IPS-18a (cell line): Measurements from ENCODE around the gene RBM42.
A peak's percentile ranks its signal among the peaks of the same experiment; 100 is the strongest.
"Not testable (repeated sequence)": the region's sequence is repeated elsewhere in the genome, so short reads cannot be mapped to it uniquely, and the experiment has no call there.

Source experiments
- H3K27ac ChIP-seq: one replicate; pipeline ENCODE4 v1.5.1; 2013; ENCODE audit warnings: low read length
- H3K27me3 ChIP-seq: one replicate; pipeline ENCODE4 v1.6.1; 2013; ENCODE audit warnings: mild to moderate bottlenecking, low read length; ENCODE audit not compliant: control insufficient read depth, insufficient read depth
- H3K36me3 ChIP-seq: one replicate; pipeline ENCODE4 v1.6.1; 2013; ENCODE audit warnings: low read depth, low read length; ENCODE audit not compliant: control insufficient read depth
- H3K4me1 ChIP-seq: one replicate; pipeline ENCODE4 v1.6.1; 2013; ENCODE audit warnings: low read depth, low read length; ENCODE audit not compliant: control insufficient read depth
- H3K4me3 ChIP-seq: one replicate; pipeline ENCODE4 v1.5.1; 2013; ENCODE audit warnings: low read length
- H3K9ac ChIP-seq: one replicate; pipeline ENCODE4 v1.6.1; 2013; ENCODE audit warnings: mild to moderate bottlenecking, low read length, moderate library complexity
- H3K9me3 ChIP-seq: one replicate; pipeline ENCODE4 v1.6.1; 2013; ENCODE audit warnings: low read depth, low read length; ENCODE audit not compliant: control insufficient read depth

Gene RBM42

DNA sequence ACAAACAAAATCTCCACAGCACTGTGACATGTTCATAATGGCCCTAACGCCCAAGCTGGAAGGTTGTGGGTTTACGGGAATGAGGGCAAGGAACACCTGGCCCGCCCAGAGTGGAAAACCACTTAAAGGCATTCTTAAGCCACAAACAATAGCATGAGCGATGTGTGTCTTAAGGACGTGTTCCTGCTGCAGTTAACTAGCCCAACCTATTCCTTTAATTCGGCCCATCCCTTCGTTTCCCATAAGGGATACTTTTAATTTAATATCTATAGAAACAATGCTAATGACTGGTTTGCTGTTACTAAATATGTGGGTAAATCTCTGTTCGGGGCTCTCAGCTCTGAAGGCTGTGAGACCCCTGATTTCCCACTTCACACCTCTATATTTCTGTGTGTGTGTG lies 21.7 kb upstream of the RBM42 start:
- not testable (repeated sequence) for H3K27me3 ChIP-seq, H3K4me3 ChIP-seq, H3K4me1 ChIP-seq, H3K27ac ChIP-seq, H3K9ac ChIP-seq, H3K36me3 ChIP-seq, H3K9me3 ChIP-seq

GRCh38 chr19:35607661-35608060 lies 21.2 kb upstream of the RBM42 start:
- peaks cover 6% of the 10 kb centered on the region for H3K27me3 ChIP-seq
- no peak overlapping the region for H3K9ac ChIP-seq
- H3K4me1 ChIP-seq: no peaks in the 10 kb centered on the region
- no peaks in the 10 kb centered on the region for H3K36me3 ChIP-seq
- no peaks in the 10 kb centered on the region for H3K9me3 ChIP-seq
- no peak overlapping the region for H3K27ac ChIP-seq
- H3K4me3 ChIP-seq: no peak overlapping the region

DNA sequence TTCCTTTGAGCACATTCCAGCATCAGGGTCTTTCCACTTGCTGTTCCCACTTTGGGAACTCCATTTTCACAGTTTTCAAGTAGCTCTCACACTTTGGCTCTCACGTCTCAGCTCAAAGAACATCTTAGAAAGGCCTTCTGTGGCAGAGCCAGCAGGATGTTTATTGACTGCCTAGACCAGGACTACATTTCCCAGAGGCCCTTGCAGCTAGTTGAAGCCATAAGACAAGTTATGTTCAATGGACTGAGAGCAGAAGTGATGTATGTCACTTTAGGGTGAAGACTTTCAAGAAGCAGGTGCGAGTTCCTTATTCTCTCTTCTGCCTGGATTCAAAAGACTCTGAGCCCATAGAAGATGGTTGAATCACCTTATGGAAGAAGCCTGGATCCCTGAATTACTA lies 20.6 kb upstream of the RBM42 start:
- Histone ChIP-seq H3K27me3 (peaks cover 6% of the 10 kb centered on the region), H3K4me1 (no peaks in the 10 kb centered on the region), H3K4me3 (no peak overlapping the region), H3K9ac (no peak overlapping the region), H3K27ac (no peak overlapping the region), H3K36me3 (no peaks in the 10 kb centered on the region), H3K9me3 (no peaks in the 10 kb centered on the region)

GRCh38 chr19:35609851-35610353 lies 18.9 kb upstream of the RBM42 start:
- Histone ChIP-seq H3K4me3 (no peak overlapping the region), H3K9ac (no peak overlapping the region), H3K27me3 (peaks cover 6% of the 10 kb centered on the region), H3K9me3 (no peaks in the 10 kb centered on the region), H3K36me3 (no peaks in the 10 kb centered on the region), H3K4me1 (no peaks in the 10 kb centered on the region), H3K27ac (no peak overlapping the region)

- Histone ChIP-seq H3K4me1 (no peaks in the 10 kb centered on the region), H3K4me3 (peak overlapping the region; percentile 93), H3K9ac (no peak overlapping the region), H3K27me3 (peaks cover 6% of the 10 kb centered on the region), H3K36me3 (peaks cover 7% of the 10 kb centered on the region), H3K27ac (no peak overlapping the region), H3K9me3 (no peaks in the 10 kb centered on the region)
These were observed 16.6 kb upstream of the RBM42 start for GRCh38 chr19:35612224-35612558.

GRCh38 chr19:35612559-35613321 lies 16.1 kb upstream of the RBM42 start, which contains the start of gene HAUS5:
TSS of gene HAUS5 (plus strand) at chr19:35612735. CDS start at chr19:35612795, 60 bp downstream.
- peaks cover 6% of the 10 kb centered on the region for H3K27me3 ChIP-seq
- H3K4me1 ChIP-seq: no peaks in the 10 kb centered on the region
- peaks cover 7% of the 10 kb centered on the region for H3K36me3 ChIP-seq
- H3K9me3 ChIP-seq: no peaks in the 10 kb centered on the region
- H3K4me3 ChIP-seq: peak within 1 kb of the TSS; percentile 93
- peak within 1 kb of the TSS; percentile 17 for H3K27ac ChIP-seq
- peak within 1 kb of the TSS; percentile 87 for H3K9ac ChIP-seq

DNA sequence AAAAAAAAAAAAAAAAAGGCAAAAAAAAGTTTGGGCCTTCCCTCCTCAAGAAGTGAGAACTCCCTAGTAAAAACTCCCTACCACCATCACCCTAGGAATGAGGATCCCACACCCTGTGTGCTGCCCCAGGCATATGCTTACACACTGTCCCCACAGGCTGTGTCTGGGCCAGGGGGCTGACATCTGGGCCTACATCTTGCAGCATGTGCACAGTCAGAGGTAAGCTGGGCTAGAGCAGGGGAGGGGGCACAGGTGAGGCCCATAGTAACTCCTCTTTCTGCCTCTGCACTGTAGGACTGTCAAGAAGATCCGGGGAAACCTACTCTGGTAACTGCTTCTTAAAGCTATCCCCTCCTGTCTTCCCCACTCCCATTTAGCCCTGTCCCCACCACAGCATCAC lies 15.3 kb upstream of the RBM42 start:
- Histone ChIP-seq H3K36me3 (peaks cover 7% of the 10 kb centered on the region), H3K4me1 (no peaks in the 10 kb centered on the region), H3K9ac (no peak overlapping the region), H3K27ac (no peak overlapping the region), H3K27me3 (peaks cover 6% of the 10 kb centered on the region), H3K4me3 (peak overlapping the region; percentile 93), H3K9me3 (no peaks in the 10 kb centered on the region)

GRCh38 chr19:35615036-35615435 lies 13.8 kb upstream of the RBM42 start:
- Histone ChIP-seq H3K36me3 (peaks cover 7% of the 10 kb centered on the region), H3K9me3 (no peaks in the 10 kb centered on the region), H3K27ac (no peak overlapping the region), H3K9ac (no peak overlapping the region), H3K27me3 (peaks cover 6% of the 10 kb centered on the region), H3K4me3 (no peak overlapping the region), H3K4me1 (no peaks in the 10 kb centered on the region)

DNA sequence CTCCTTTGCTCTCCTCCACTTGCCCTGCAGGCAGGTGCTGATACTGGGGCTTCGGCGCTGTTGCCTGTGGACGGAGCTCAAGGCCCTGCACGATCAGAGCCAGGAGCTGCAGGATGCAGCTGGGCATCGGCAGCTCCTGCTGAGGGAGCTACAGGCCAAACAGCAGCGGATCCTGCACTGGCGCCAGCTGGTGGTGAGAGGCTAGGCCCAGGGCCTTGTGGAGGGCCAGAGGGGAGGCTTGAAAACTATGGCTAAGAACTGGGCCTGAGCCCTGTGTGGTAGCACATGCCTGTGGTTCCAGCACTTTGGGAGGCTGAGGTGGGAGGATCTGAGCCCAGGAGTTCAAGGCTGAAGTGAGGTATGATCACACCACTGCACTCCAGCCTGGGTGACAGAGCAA lies 10.0 kb upstream of the RBM42 start:
- Histone ChIP-seq H3K36me3 (peaks cover 18% of the 10 kb centered on the region), H3K4me1 (no peaks in the 10 kb centered on the region), H3K4me3 (no peak overlapping the region), H3K27me3 (no peaks in the 10 kb centered on the region), H3K27ac (no peak overlapping the region), H3K9me3 (no peaks in the 10 kb centered on the region), H3K9ac (no peak overlapping the region)

- H3K4me1 ChIP-seq: no peaks in the 10 kb centered on the region
- H3K27me3 ChIP-seq: no peaks in the 10 kb centered on the region
- H3K9me3 ChIP-seq: no peaks in the 10 kb centered on the region
- H3K36me3 ChIP-seq: peaks cover 18% of the 10 kb centered on the region
- no peak overlapping the region for H3K9ac ChIP-seq
- H3K4me3 ChIP-seq: no peak overlapping the region
- H3K27ac ChIP-seq: no peak overlapping the region
These were observed 9.4 kb upstream of the RBM42 start for GRCh38 chr19:35619290-35619923.

DNA sequence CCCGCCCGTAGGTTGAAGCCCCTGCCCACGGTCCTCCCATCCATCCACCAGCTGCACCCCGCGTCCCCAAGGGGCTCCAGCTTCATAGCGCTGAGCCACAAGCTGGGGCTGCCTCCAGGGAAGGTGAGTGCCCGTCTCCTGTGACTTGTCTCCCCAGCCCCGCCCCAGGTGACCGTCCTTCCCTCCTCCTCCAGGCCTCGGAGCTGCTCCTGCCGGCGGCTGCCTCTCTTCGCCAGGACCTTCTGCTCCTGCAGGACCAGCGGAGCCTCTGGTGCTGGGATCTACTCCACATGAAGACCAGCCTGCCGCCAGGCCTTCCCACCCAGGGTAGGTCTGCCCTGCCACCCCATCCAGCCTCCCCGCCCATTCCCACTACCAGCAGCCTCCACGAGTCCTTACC lies 8.8 kb upstream of the RBM42 start:
- Histone ChIP-seq H3K36me3 (peaks cover 17% of the 10 kb centered on the region), H3K27me3 (no peaks in the 10 kb centered on the region), H3K4me3 (no peak overlapping the region), H3K9ac (no peak overlapping the region), H3K27ac (no peak overlapping the region), H3K9me3 (no peaks in the 10 kb centered on the region), H3K4me1 (no peaks in the 10 kb centered on the region)

DNA sequence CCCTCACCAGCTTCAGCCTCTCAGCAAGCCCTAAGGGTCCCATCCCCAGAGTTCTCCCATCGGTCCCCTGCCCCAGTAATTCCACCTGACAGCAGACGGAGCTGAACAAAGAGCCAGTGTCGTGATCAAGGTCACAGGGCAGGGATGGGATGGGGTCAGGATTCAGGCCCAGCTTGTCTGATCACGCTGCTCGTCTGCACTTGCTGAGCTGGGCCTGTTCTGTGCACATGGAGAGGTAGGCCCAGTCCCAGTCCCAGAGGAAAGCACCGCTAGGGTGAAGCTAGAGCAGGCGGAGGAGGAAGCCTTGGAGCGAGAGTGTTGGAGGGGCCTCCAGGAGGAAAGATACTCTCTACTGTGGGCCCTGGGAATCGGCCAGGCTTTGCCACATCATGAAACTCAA lies 7.1 kb upstream of the RBM42 start:
- H3K9me3 ChIP-seq: no peaks in the 10 kb centered on the region
- H3K27me3 ChIP-seq: no peaks in the 10 kb centered on the region
- no peaks in the 10 kb centered on the region for H3K4me1 ChIP-seq
- H3K27ac ChIP-seq: no peak overlapping the region
- peaks cover 12% of the 10 kb centered on the region for H3K36me3 ChIP-seq
- H3K9ac ChIP-seq: no peak overlapping the region
- H3K4me3 ChIP-seq: no peak overlapping the region
